Gastroesophageal sphincter (tissue), 4 donors: ENCODE results near the gene ZNF266. TPM values are rescaled to one million over a fixed set of nuclear protein-coding genes. Genes with fewer than 3 reads are reported as not detected.

Source experiments
- ATAC-seq: fragments of 150-250 bp; one replicate; pipeline ENCODE4 v1.9.1; 2016; ENCODE audit warnings: mild to moderate bottlenecking, moderate library complexity
- H3K27ac ChIP-seq, 4 donors: fragments of 200-600 bp; sonication (generic) in 3 of 4; 1 replicate in 3 of 4; 2 replicates in 1 of 4; pipeline ENCODE4 v1.5.1; 2016 to 2019
- H3K27me3 ChIP-seq: fragments of 200-600 bp; sonication (generic); one replicate; pipeline ENCODE4 v1.5.1; 2019
- H3K36me3 ChIP-seq, 2 donors: fragments of 200-600 bp; sonication (generic); one replicate each; pipeline ENCODE4 v1.5.1; 2019; ENCODE audit warnings: control low read depth in 1 of 2
- H3K4me1 ChIP-seq, 3 donors: fragments of 200-600 bp; sonication (generic); 1 replicate in 2 of 3; 2 replicates in 1 of 3; pipeline ENCODE4 v1.5.1; 2016 to 2019; ENCODE audit warnings: control low read depth in 2 of 3
- H3K4me3 ChIP-seq, 2 donors: fragments of 200-600 bp; sonication (generic); one replicate each; pipeline ENCODE4 v1.5.1; 2019; ENCODE audit warnings: mild to moderate bottlenecking in 1 of 2, moderate library complexity in 1 of 2
- H3K9me3 ChIP-seq, 3 donors: fragments of 200-600 bp; sonication (generic); one replicate each; pipeline ENCODE4 v1.5.1; 2017 to 2019; ENCODE audit warnings: control low read depth in 2 of 3
- CTCF ChIP-seq, 4 experiments: fragments of 200-600 bp in 2 of 4; fragments of 450-650 bp in 2 of 4; sonication (generic) in 1 of 4; IDR thresholded peaks; one replicate each; pipeline ENCODE4 v1.5.1; 2017 to 2019; ENCODE audit warnings: antibody characterized with exemption in 4 of 4, mild to moderate bottlenecking in 2 of 4, moderate library complexity in 2 of 4
- EP300 ChIP-seq: sonication (generic); formaldehyde crosslinking; IDR thresholded peaks from one replicate; pipeline ENCODE4 v1.6.1; 2017; ENCODE audit warnings: antibody characterized with exemption, mild to moderate bottlenecking
- POLR2A ChIP-seq, 2 donors: fragments of 450-650 bp; IDR thresholded peaks; one replicate each; pipeline ENCODE4 v1.6.1; 2017; ENCODE audit warnings: antibody characterized with exemption in 2 of 2, mild to moderate bottlenecking in 2 of 2, moderate library complexity in 1 of 2
- POLR2AphosphoS5 ChIP-seq: sonication (generic); formaldehyde crosslinking; IDR thresholded peaks from one replicate; pipeline ENCODE4 v1.6.1; 2017; ENCODE audit warnings: antibody characterized with exemption
- WGBS, 2 donors: methylation state at CpG; one replicate each; pipeline ENCODE4 v1.1.5; 2018; ENCODE audit warnings: low coverage in 1 of 2; 5-methylcytosine and 5-hydroxymethylcytosine counted together
- total RNA-seq, 4 donors: library from RNA; depleted of rRNA; stranded (reverse); fragments of >200 nt; gene quantifications; one replicate each; pipeline ENCODE4 v1.1.0, GENCODE V29; 2016

The ZNF266 gene
- total RNA-seq, 4 donors from 2014 or later: 16.0 to 25.1 (median 20.8) TPM

- H3K36me3 ChIP-seq: no peaks in the 10 kb centered on the region
- TF ChIP-seq POLR2AphosphoS5 (no peak), CTCF (IDR thresholded peaks at IDR 0.05) (no peak), EP300 (no peak), POLR2A (IDR thresholded peaks at IDR 0.05) (no peak)
- WGBS, 2 donors: 67 to 95% methylated on average over 11 to 12 of the region's 13 CpGs
- no peaks in the 10 kb centered on the region for H3K27me3 ChIP-seq
- H3K9me3 ChIP-seq: peaks cover 0 to 85% (median 0%) of the 10 kb centered on the region in 3 donors
- H3K4me3 ChIP-seq: no peak overlapping the region
- H3K4me1 ChIP-seq: no peaks in the 10 kb centered on the region
- H3K27ac ChIP-seq: no peak overlapping the region
- ATAC-seq: no peak
Observed at GRCh38 chr19:9456018-9456689, 20.8 kb upstream of the ZNF266 start.

GRCh38 chr19:9453953-9454352, 18.6 kb upstream of the ZNF266 start:
- Histone ChIP-seq H3K4me1 (no peaks in the 10 kb centered on the region), H3K27me3 (no peaks in the 10 kb centered on the region), H3K4me3 (no peak overlapping the region), H3K9me3 (peaks cover 0 to 87% (median 0%) of the 10 kb centered on the region in 3 donors), H3K36me3 (no peaks in the 10 kb centered on the region), H3K27ac (no peak overlapping the region)
- WGBS, 2 donors: 83 to 96% methylated on average over 2 to 4 of the region's 4 CpGs
- no peak for ATAC-seq
- no peak for TF ChIP-seq EP300
- no peak for TF ChIP-seq POLR2A (IDR thresholded peaks at IDR 0.05)
- TF ChIP-seq CTCF (IDR thresholded peaks at IDR 0.05): no peak
- no peak for TF ChIP-seq POLR2AphosphoS5

GRCh38 chr19:9445037-9445436, 9.7 kb upstream of the ZNF266 start:
- TF ChIP-seq EP300: no peak
- no peak for TF ChIP-seq POLR2A (IDR thresholded peaks at IDR 0.05)
- TF ChIP-seq POLR2AphosphoS5: no peak
- TF ChIP-seq CTCF (IDR thresholded peaks at IDR 0.05): no peak
- Histone ChIP-seq H3K36me3 (peaks cover 0 to 11% of the 10 kb centered on the region in 2 donors), H3K9me3 (peaks cover 0 to 70% (median 0%) of the 10 kb centered on the region in 3 donors), H3K27me3 (no peaks in the 10 kb centered on the region), H3K4me1 (no peaks in the 10 kb centered on the region), H3K27ac (no peak overlapping the region), H3K4me3 (no peak overlapping the region)
- ATAC-seq: no peak
- 77 to 89% methylated on average over 1 of the region's 1 CpG for WGBS, 2 donors

GRCh38 chr19:9436358-9436757, 985 bp upstream of the ZNF266 start:
- peaks cover 0 to 15% (median 0%) of the 10 kb centered on the region in 3 donors for H3K9me3 ChIP-seq
- ATAC-seq: no peak
- 87 to 88% methylated on average over 4 of the region's 4 CpGs for WGBS, 2 donors
- peaks cover 0 to 30% (median 11%) of the 10 kb centered on the region in 3 donors for H3K4me1 ChIP-seq
- H3K27me3 ChIP-seq: no peaks in the 10 kb centered on the region
- peak overlapping the region in 1 of 4 donors; percentile 93 for H3K27ac ChIP-seq
- H3K36me3 ChIP-seq: peaks cover 0 to 26% of the 10 kb centered on the region in 2 donors
- no peak for TF ChIP-seq POLR2A (IDR thresholded peaks at IDR 0.05)
- TF ChIP-seq CTCF (IDR thresholded peaks at IDR 0.05): no peak
- no peak for TF ChIP-seq POLR2AphosphoS5
- no peak for TF ChIP-seq EP300
- H3K4me3 ChIP-seq: no peak overlapping the region

GRCh38 chr19:9431475-9431874, 3.9 kb downstream of the ZNF266 start:
- WGBS, 2 donors: 84% methylated on average over 7 of the region's 7 CpGs; no CpG with 5 or more reads in 1 of the 2 donors
- Histone ChIP-seq H3K4me1 (peaks cover 0 to 26% (median 11%) of the 10 kb centered on the region in 3 donors), H3K9me3 (peaks cover 0 to 9% (median 0%) of the 10 kb centered on the region in 3 donors), H3K27ac (no peak overlapping the region), H3K36me3 (peaks cover 0 to 75% of the 10 kb centered on the region in 2 donors), H3K4me3 (no peak overlapping the region), H3K27me3 (no peaks in the 10 kb centered on the region)
- TF ChIP-seq POLR2AphosphoS5: no peak
- peak in 1 of 4 experiments; percentile 54 for TF ChIP-seq CTCF (IDR thresholded peaks at IDR 0.05)
- no peak for ATAC-seq
